Prostate gland (tissue), 2 donors: ENCODE data around the gene GMPPA.

Source experiments
- POLR2A ChIP-seq: fragments of 450-650 bp; IDR thresholded peaks from one replicate; pipeline ENCODE4 v1.6.1; 2016; ENCODE audit warnings: antibody characterized with exemption, mild to moderate bottlenecking
- POLR2AphosphoS5 ChIP-seq: sonication (generic); formaldehyde crosslinking; IDR thresholded peaks from one replicate; pipeline ENCODE4 v1.6.1; 2017; ENCODE audit warnings: antibody characterized with exemption
- TF ChIP-seq, protein P1 (sequence below), 4 experiments: fragments of 200-600 bp in 2 of 4; fragments of 450-650 bp in 2 of 4; sonication (generic) in 2 of 4; IDR thresholded peaks; 1 replicate in 3 of 4; 2 replicates in 1 of 4; pipeline ENCODE4 v1.5.1; 2016 to 2019; ENCODE audit warnings: antibody characterized with exemption in 4 of 4, mild to moderate bottlenecking in 2 of 4, moderate library complexity in 2 of 4

DNA sequence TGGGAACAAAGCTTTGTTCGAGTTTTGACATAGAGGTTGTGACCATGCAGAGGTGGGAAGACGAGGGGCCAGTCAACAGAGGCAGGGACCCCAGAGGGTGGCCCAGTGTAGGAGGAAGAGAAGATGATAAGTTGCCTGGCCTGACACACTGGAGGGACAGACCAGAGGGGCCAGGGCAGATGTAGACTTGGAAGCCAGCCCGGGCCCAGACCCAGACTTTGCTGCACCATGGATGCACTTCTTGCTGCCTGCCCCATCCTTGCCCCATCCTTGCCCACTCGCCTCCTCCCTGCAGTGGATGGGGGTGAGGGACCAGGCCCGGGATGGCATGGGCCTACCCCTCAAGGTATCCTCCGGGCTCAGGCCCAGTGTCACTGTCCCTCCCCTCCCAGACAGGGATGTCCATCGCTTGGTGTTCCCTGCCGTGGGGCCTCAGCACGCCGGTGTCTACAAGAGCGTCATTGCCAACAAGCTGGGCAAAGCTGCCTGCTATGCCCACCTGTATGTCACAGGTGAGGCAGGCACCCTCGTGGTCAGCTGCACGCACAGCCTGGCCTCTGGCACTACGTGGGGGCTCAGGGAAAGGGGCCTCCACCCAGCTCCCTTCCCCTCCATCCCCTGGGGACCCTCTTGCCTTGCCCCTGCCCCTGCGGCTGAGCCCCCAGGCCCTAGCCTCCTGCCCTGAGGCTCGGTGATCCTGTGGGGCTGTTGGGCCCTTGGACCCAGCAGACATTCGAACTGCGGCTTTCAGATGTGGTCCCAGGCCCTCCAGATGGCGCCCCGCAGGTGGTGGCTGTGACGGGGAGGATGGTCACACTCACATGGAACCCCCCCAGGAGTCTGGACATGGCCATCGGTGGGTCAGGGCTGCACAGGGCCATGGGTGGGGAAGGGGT lies 27.0 kb upstream of the GMPPA start:
- TF ChIP-seq POLR2AphosphoS5 (no peak), POLR2A (no peak)
- TF ChIP-seq, protein P1, sequence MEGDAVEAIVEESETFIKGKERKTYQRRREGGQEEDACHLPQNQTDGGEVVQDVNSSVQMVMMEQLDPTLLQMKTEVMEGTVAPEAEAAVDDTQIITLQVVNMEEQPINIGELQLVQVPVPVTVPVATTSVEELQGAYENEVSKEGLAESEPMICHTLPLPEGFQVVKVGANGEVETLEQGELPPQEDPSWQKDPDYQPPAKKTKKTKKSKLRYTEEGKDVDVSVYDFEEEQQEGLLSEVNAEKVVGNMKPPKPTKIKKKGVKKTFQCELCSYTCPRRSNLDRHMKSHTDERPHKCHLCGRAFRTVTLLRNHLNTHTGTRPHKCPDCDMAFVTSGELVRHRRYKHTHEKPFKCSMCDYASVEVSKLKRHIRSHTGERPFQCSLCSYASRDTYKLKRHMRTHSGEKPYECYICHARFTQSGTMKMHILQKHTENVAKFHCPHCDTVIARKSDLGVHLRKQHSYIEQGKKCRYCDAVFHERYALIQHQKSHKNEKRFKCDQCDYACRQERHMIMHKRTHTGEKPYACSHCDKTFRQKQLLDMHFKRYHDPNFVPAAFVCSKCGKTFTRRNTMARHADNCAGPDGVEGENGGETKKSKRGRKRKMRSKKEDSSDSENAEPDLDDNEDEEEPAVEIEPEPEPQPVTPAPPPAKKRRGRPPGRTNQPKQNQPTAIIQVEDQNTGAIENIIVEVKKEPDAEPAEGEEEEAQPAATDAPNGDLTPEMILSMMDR (IDR thresholded peaks at IDR 0.05) = no peak
